H1 (cell line): Measurements from ENCODE around the gene SBF1. TPM values are rescaled to one million over a fixed set of nuclear protein-coding genes. Genes with fewer than 3 reads are reported as not detected.

ENCODE experiments used
- CTCF ChIA-PET: fragments of 300-600 bp; sonication (Branson Sonifier 250); formaldehyde crosslinking; loops from one replicate; lab custom pipeline; 2021; ENCODE audit not compliant: partially characterized antibody; lab: Charles Lee
- POLR2A ChIA-PET: fragments of 300-600 bp; sonication (Branson Sonifier 250); formaldehyde crosslinking; loops from one replicate; lab custom pipeline; 2021; ENCODE audit warnings: inconsistent platforms; ENCODE audit not compliant: partially characterized antibody; lab: Charles Lee
- DNase-seq, 2 experiments: peaks; one replicate each; pipeline versions ENCODE4 v3.0.0 to v3.0.0-alpha.2; 2010 to 2022; ENCODE audit warnings: low spot score in 2 of 2, low read depth in 1 of 2, mixed read lengths in 1 of 2
- FAIRE-seq: peaks from 2 replicates; lab custom pipeline; 2011; peaks lifted over from hg19 to GRCh38; lab: Jason Lieb, UNC
- H2AFZ ChIP-seq: 2 replicates; pipeline ENCODE4 v1.8.1; 2012; ENCODE audit warnings: low read length, inconsistent platforms
- H2AK5ac ChIP-seq: 2 replicates; pipeline ENCODE4 v1.6.1; 2013; ENCODE audit warnings: low read depth, low read length
- H2BK120ac ChIP-seq: replicated peaks from 2 replicates; pipeline ENCODE3; 2013; ENCODE audit warnings: low read depth, low read length, inconsistent platforms
- H2BK12ac ChIP-seq: 2 replicates; pipeline ENCODE4 v1.6.1; 2013; ENCODE audit warnings: low read depth, low read length
- H2BK15ac ChIP-seq: 2 replicates; pipeline ENCODE4 v1.6.1; 2013; ENCODE audit warnings: low read length
- H2BK20ac ChIP-seq: 2 replicates; pipeline ENCODE4 v1.6.1; 2013; ENCODE audit warnings: low read length
- H2BK5ac ChIP-seq: 2 replicates; pipeline ENCODE4 v1.6.1; 2013; ENCODE audit warnings: low read depth, low read length
- H3K14ac ChIP-seq: 2 replicates; pipeline ENCODE4 v1.6.1; 2013; ENCODE audit warnings: inconsistent platforms; ENCODE audit not compliant: insufficient read length
- H3K18ac ChIP-seq: 2 replicates; pipeline ENCODE4 v1.6.1; 2013; ENCODE audit warnings: low read length; ENCODE audit errors: extremely low read depth
- H3K23ac ChIP-seq: 2 replicates; pipeline ENCODE4 v1.6.1; 2013; ENCODE audit warnings: inconsistent platforms; ENCODE audit not compliant: insufficient read length
- H3K23me2 ChIP-seq: 2 replicates; pipeline ENCODE4 v1.6.1; 2013; ENCODE audit warnings: low read depth, low read length
- H3K27ac ChIP-seq: 2 replicates; pipeline ENCODE4 v1.6.1; 2011; ENCODE audit warnings: low read depth, low read length, inconsistent platforms
- H3K27me3 ChIP-seq, 4 experiments: replicated peaks in 1 of 4; 1 replicate in 1 of 4; 2 replicates in 3 of 4; pipeline versions ENCODE4 v1.6.1 to v1.8.1; 2011 to 2013; ENCODE audit warnings: low read length in 3 of 4, mild to moderate bottlenecking in 3 of 4, inconsistent platforms in 2 of 4, mixed read lengths in 2 of 4, moderate library complexity in 1 of 4; ENCODE audit not compliant: control insufficient read depth in 3 of 4, insufficient read depth in 3 of 4; ENCODE audit errors: extremely low read depth in 1 of 4
- H3K36me3 ChIP-seq, 4 experiments: 2 replicates each; pipeline versions ENCODE4 v1.6.1 to v1.8.1; 2011 to 2013; ENCODE audit warnings: mild to moderate bottlenecking in 4 of 4, low read length in 3 of 4, moderate library complexity in 2 of 4, control low read depth in 1 of 4, inconsistent platforms in 1 of 4; ENCODE audit not compliant: insufficient read depth in 4 of 4, control insufficient read depth in 2 of 4
- H3K4ac ChIP-seq: replicated peaks from 2 replicates; pipeline ENCODE3; 2013; ENCODE audit warnings: low read length, low read depth, mixed read lengths, inconsistent platforms; ENCODE audit not compliant: insufficient read length
- H3K4me1 ChIP-seq, 4 experiments: replicated peaks in 1 of 4; 1 replicate in 1 of 4; 2 replicates in 3 of 4; pipeline versions ENCODE4 v1.6.1 to v1.8.1; 2011 to 2013; ENCODE audit warnings: low read length in 3 of 4, inconsistent platforms in 2 of 4, mixed read lengths in 1 of 4; ENCODE audit not compliant: insufficient read depth in 4 of 4, control insufficient read depth in 3 of 4
- H3K4me2 ChIP-seq, 2 experiments: 2 replicates each; pipeline versions ENCODE4 v1.6.1 to v1.8.1; 2011 to 2013; ENCODE audit warnings: low read depth in 2 of 2, low read length in 2 of 2, control low read depth in 1 of 2, inconsistent platforms in 1 of 2, mild to moderate bottlenecking in 1 of 2; ENCODE audit not compliant: insufficient read depth in 1 of 2
- H3K4me3 ChIP-seq, 4 experiments: fragments of 200-600, 300-600 bp in 1 of 4; sonication (generic), shearing (Covaris generic), sonication (Bioruptor Twin) in 1 of 4; 2 replicates each; pipeline versions ENCODE4 v1.5.1 to v1.8.1; 2011 to 2016; ENCODE audit warnings: low read length in 4 of 4, low read depth in 3 of 4, control low read depth in 2 of 4, inconsistent platforms in 2 of 4, mild to moderate bottlenecking in 2 of 4, mixed read lengths in 1 of 4, moderate library complexity in 1 of 4; ENCODE audit not compliant: insufficient read depth in 2 of 4; ENCODE audit errors: extremely low read depth in 1 of 4
- H3K56ac ChIP-seq: replicated peaks from 2 replicates; pipeline ENCODE3; 2013; ENCODE audit warnings: low read depth, mild to moderate bottlenecking, mixed read lengths, low read length, inconsistent platforms; ENCODE audit not compliant: insufficient read length
- H3K79me1 ChIP-seq: 2 replicates; pipeline ENCODE4 v1.6.1; 2013; ENCODE audit warnings: low read depth, low read length, control low read depth
- H3K79me2 ChIP-seq, 2 experiments: 2 replicates each; pipeline versions ENCODE4 v1.6.1 to v1.8.1; 2012 to 2013; ENCODE audit warnings: low read length in 2 of 2, mild to moderate bottlenecking in 2 of 2, inconsistent platforms in 1 of 2; ENCODE audit not compliant: insufficient read depth in 2 of 2, control insufficient read depth in 1 of 2
- H3K9ac ChIP-seq, 4 experiments: replicated peaks in 1 of 4; 1 replicate in 1 of 4; 2 replicates in 3 of 4; pipeline versions ENCODE4 v1.6.1 to v1.8.1; 2011 to 2013; ENCODE audit warnings: low read depth in 3 of 4, low read length in 3 of 4, control low read depth in 2 of 4, mild to moderate bottlenecking in 2 of 4, moderate library complexity in 2 of 4, inconsistent platforms in 1 of 4; ENCODE audit errors: extremely low read depth in 1 of 4
- H3K9me3 ChIP-seq, 2 experiments: 2 replicates each; pipeline versions ENCODE4 v1.6.1 to v1.8.1; 2012 to 2013; ENCODE audit warnings: mild to moderate bottlenecking in 2 of 2, moderate library complexity in 2 of 2, control low read depth in 1 of 2, inconsistent platforms in 1 of 2, low read depth in 1 of 2, low read length in 1 of 2, mixed read lengths in 1 of 2; ENCODE audit not compliant: insufficient read depth in 2 of 2
- H4K20me1 ChIP-seq, 2 experiments: replicated peaks in 1 of 2; 2 replicates each; pipeline versions ENCODE3 to v1.8.1; 2011 to 2013; ENCODE audit warnings: inconsistent platforms in 2 of 2, low read length in 2 of 2, mild to moderate bottlenecking in 1 of 2; ENCODE audit not compliant: insufficient read depth in 2 of 2, control insufficient read depth in 1 of 2
- H4K5ac ChIP-seq: 2 replicates; pipeline ENCODE4 v1.6.1; 2013; ENCODE audit warnings: low read length, low read depth, mixed read lengths, inconsistent platforms; ENCODE audit not compliant: insufficient read length
- H4K8ac ChIP-seq: 2 replicates; pipeline ENCODE4 v1.8.0; 2013; ENCODE audit warnings: mild to moderate bottlenecking, moderate library complexity, low read length, inconsistent platforms; ENCODE audit not compliant: insufficient read depth; ENCODE audit errors: extremely low read depth
- H4K91ac ChIP-seq: replicated peaks from 2 replicates; pipeline ENCODE3; 2013; ENCODE audit warnings: low read length, mixed read lengths, inconsistent platforms; ENCODE audit not compliant: insufficient read length
- ATF2 ChIP-seq: IDR thresholded peaks from 2 replicates; pipeline ENCODE4 v1.6.1; 2012; ENCODE audit warnings: low read length, inconsistent platforms
- CHD2 ChIP-seq: IDR thresholded peaks from 2 replicates; pipeline ENCODE4 v1.6.1; 2012; ENCODE audit warnings: low read length, improper control_type of control experiment
- EZH2 ChIP-seq: fragments of 200-600 bp; sonication (generic); IDR thresholded peaks from 2 replicates; pipeline ENCODE4 v1.7.1; 2012; ENCODE audit warnings: low read depth, mild to moderate bottlenecking, moderate library complexity, low read length, inconsistent platforms; ENCODE audit not compliant: severe bottlenecking
- KDM1A ChIP-seq: fragments of 200-600, 300-600 bp; sonication (generic); IDR thresholded peaks from 2 replicates; pipeline ENCODE4 v1.7.1; 2016; ENCODE audit warnings: mild to moderate bottlenecking, low read length, borderline replicate concordance
- KDM4A ChIP-seq: IDR thresholded peaks from one replicate; pipeline ENCODE4 v1.7.1; 2012; ENCODE audit warnings: low read depth, mild to moderate bottlenecking, moderate library complexity, low read length, inconsistent platforms; ENCODE audit not compliant: severe bottlenecking
- RBBP5 ChIP-seq: IDR thresholded peaks from 2 replicates; pipeline ENCODE4 v1.7.1; 2012; ENCODE audit warnings: low read depth, mild to moderate bottlenecking, inconsistent platforms, low read length, moderate library complexity, borderline replicate concordance
- SP1 ChIP-seq: IDR thresholded peaks from 2 replicates; pipeline ENCODE4 v1.6.1; 2011; ENCODE audit warnings: low read depth, low read length
- TCF12 ChIP-seq: IDR thresholded peaks from 2 replicates; pipeline ENCODE4 v1.6.1; 2011; ENCODE audit warnings: low read depth, mild to moderate bottlenecking, low read length
- USF2 ChIP-seq: IDR thresholded peaks from 2 replicates; pipeline ENCODE4 v1.6.1; 2011; ENCODE audit warnings: low read length, improper control_type of control experiment
- WGBS, 2 experiments: shearing (Covaris generic) in 1 of 2; methylation state at CpG; one replicate each; pipeline versions ENCODE4 v1.1.6 to v1.1.7; 2013 to 2015; ENCODE audit warnings: low lambda C conversion rate in 2 of 2, mixed read lengths in 2 of 2, inconsistent platforms in 1 of 2, low coverage in 1 of 2, missing lambda C conversion rate in 1 of 2; ENCODE audit not compliant: insufficient replicate concordance in 2 of 2, insufficient coverage in 1 of 2, insufficient read length in 1 of 2; ENCODE audit errors: extremely low coverage in 1 of 2, missing lambda C conversion rate in 1 of 2; 5-methylcytosine and 5-hydroxymethylcytosine counted together
- polyA plus RNA-seq, 7 experiments: library from polyadenylated mRNA; depleted of rRNA in 3 of 7; stranded (reverse) in 5 of 7; unstranded in 2 of 7; fragments of >200 nt in 5 of 7; fragments of 200-250 nt in 2 of 7; gene quantifications; 1 replicate in 5 of 7; 2 replicates in 1 of 7; 4 replicates in 1 of 7; pipeline versions ENCODE4 v1.2.1 to v1.2.3, GENCODE V29; 2011 to 2013; ENCODE audit warnings: missing spikeins in 2 of 7, mixed read lengths in 2 of 7
- total RNA-seq: library from RNA; stranded (reverse); fragmentation: NEBNext Ultra II Directional; extraction: Animal tissue kit (Norgen Biotek cat#: 25700); gene quantifications from 2 replicates; pipeline ENCODE4 v1.2.1, GENCODE V29; 2021

SBF1 gene
- total and polyA plus RNA-seq, 2 of the 8 experiments (the other 6 are each of a cell fraction or from before 2014, with no cell fraction given), result 29.1 to 71.5 TPM

GRCh38 chr22:50471197-50471847 lies 3.5 kb downstream of the SBF1 start:
- Histone ChIP-seq H3K4me2 (no peak overlapping the region), H4K91ac (no peak overlapping the region), H3K18ac (no peak overlapping the region), H3K14ac (no peak overlapping the region), H3K4ac (no peak overlapping the region), H2BK120ac (no peak overlapping the region), H3K36me3 (peaks cover 7 to 15% (median 12%) of the 10 kb centered on the region in 4 experiments; a peak in 6 of 8 replicates), H3K9ac (no peak overlapping the region), H3K23ac (no peak overlapping the region), H3K23me2 (peaks cover 8% of the 10 kb centered on the region; the same call in 1 of the 2 replicates), H2BK12ac (no peak overlapping the region), H2BK20ac (no peak overlapping the region), H2AFZ (no peak overlapping the region), H4K5ac (no peak overlapping the region), H2AK5ac (no peak overlapping the region), H3K27ac (no peak overlapping the region), H3K56ac (no peak overlapping the region), H2BK15ac (no peak overlapping the region), H3K9me3 (no peaks in the 10 kb centered on the region), H3K79me1 (peaks cover 34% of the 10 kb centered on the region), H3K4me1 (peaks cover 0 to 29% (median 18%) of the 10 kb centered on the region in 4 experiments; a peak in 6 of 7 replicates), H3K4me3 (no peak overlapping the region), H2BK5ac (no peak overlapping the region), H4K20me1 (peaks cover 41 to 57% of the 10 kb centered on the region in 2 experiments), H3K27me3 (no peaks in the 10 kb centered on the region; a peak in 1 of 7 replicates), H4K8ac (no peak overlapping the region), H3K79me2 (peaks cover 0 to 59% of the 10 kb centered on the region in 2 experiments; a peak in 3 of 4 replicates)
- CTCF ChIA-PET, result interaction anchor here (0.6 to 9.1 kb wide), 9 partner anchors 14 to 221 kb away, joined by 3 to 60 read pairs (median 4); partner anchors contain the start of gene HDAC10
- DNase-seq (no peak), FAIRE-seq (no peak)
- POLR2A ChIA-PET, result interaction anchor here (1.2 to 2.8 kb wide), 6 partner anchors 11 to 31 kb away, joined by 3 to 7 read pairs (median 4); partner anchors contain the start of gene MIOX
- WGBS, 2 experiments, result 86% methylated on average over 16 of the region's 21 CpGs; no CpG with 5 or more reads in 1 of the 2 experiments
- TF ChIP-seq KDM1A (no peak), KDM4A (no peak), TCF12 (no peak), SP1 (no peak), CHD2 (no peak), USF2 (no peak), RBBP5 (no peak), ATF2 (no peak), EZH2 (no peak)
